A673 (cell line): ENCODE data around the gene RBP7. TPM values are rescaled to one million over a fixed set of nuclear protein-coding genes. Genes with fewer than 3 reads are reported as not detected.
"Not testable (repeated sequence)": the region's sequence is repeated elsewhere in the genome, so short reads cannot be mapped to it uniquely, and the experiment has no call there.

Experiments
- BruUV-seq: library from RNA; stranded (reverse); fragments of 400-500 nt; replicated peaks from 2 replicates; lab custom pipeline; 2021; lab: Mats Ljungman, UMichigan
- CTCF ChIA-PET: fragments of 300-600 bp; sonication (Branson Sonifier 250); formaldehyde crosslinking; loops from one replicate; lab custom pipeline; 2022; ENCODE audit warnings: antibody characterized with exemption; lab: Charles Lee
- POLR2A ChIA-PET: fragments of 300-600 bp; sonication (Branson Sonifier 250); formaldehyde crosslinking; loops from one replicate; lab custom pipeline; 2022; ENCODE audit warnings: antibody characterized with exemption; ENCODE audit not compliant: low non-redundant PET; lab: Charles Lee
- DNase-seq: peaks from one replicate; pipeline ENCODE4 v3.0.0-alpha.2; 2015; ENCODE audit warnings: low spot score
- H3K27ac ChIP-seq: fragments of 200-600 bp; sonication (generic); 2 replicates; pipeline ENCODE4 v1.5.1; 2016; ENCODE audit warnings: mixed run types, low read depth, mild to moderate bottlenecking, mixed read lengths, antibody characterized with exemption, low read length; ENCODE audit not compliant: poor library complexity, severe bottlenecking
- H3K27me3 ChIP-seq: fragments of 200-600 bp; sonication (generic); replicated peaks from 2 replicates; pipeline ENCODE4 v1.6.1; 2017; ENCODE audit warnings: mixed run types, low read depth, mild to moderate bottlenecking, mixed read lengths, antibody characterized with exemption, low read length; ENCODE audit not compliant: insufficient read depth, poor library complexity
- H3K36me3 ChIP-seq: fragments of 200-600 bp; sonication (generic); 2 replicates; pipeline ENCODE4 v1.6.1; 2016; ENCODE audit warnings: mixed run types, mild to moderate bottlenecking, mixed read lengths, antibody characterized with exemption, low read length; ENCODE audit not compliant: insufficient read depth, poor library complexity, severe bottlenecking
- H3K4me1 ChIP-seq: fragments of 200-600 bp; sonication (generic); 2 replicates; pipeline ENCODE4 v1.6.1; 2017; ENCODE audit warnings: mixed run types, mild to moderate bottlenecking, mixed read lengths, antibody characterized with exemption, low read length; ENCODE audit not compliant: insufficient read depth, poor library complexity, severe bottlenecking
- H3K4me3 ChIP-seq: fragments of 200-600 bp; sonication (generic); 2 replicates; pipeline ENCODE4 v1.5.1; 2016; ENCODE audit warnings: low read depth, mixed run types, mild to moderate bottlenecking, mixed read lengths, low read length; ENCODE audit not compliant: poor library complexity, severe bottlenecking
- H3K9me3 ChIP-seq: fragments of 200-600 bp; sonication (generic); 2 replicates; pipeline ENCODE4 v1.6.1; 2016; ENCODE audit warnings: mixed run types, low read depth, mild to moderate bottlenecking, mixed read lengths, antibody characterized with exemption, low read length; ENCODE audit not compliant: poor library complexity, severe bottlenecking
- CTCF ChIP-seq: fragments of 300-800, 200-600 bp; sonication (generic); conservative IDR thresholded peaks from 2 replicates; pipeline ENCODE4 v1.5.1; 2017; ENCODE audit warnings: low read depth, mild to moderate bottlenecking, antibody characterized with exemption, low read length, moderate library complexity, mixed read lengths
- EZH2 ChIP-seq: fragments of 200-600 bp; sonication (generic); IDR thresholded peaks from 2 replicates; pipeline ENCODE4 v1.6.1; 2017; ENCODE audit warnings: borderline replicate concordance, low read depth, mild to moderate bottlenecking, mixed read lengths, antibody characterized with exemption, low read length; ENCODE audit not compliant: poor library complexity, severe bottlenecking
- intact Hi-C: fragments of 100-400 bp; cut with micrococcal nuclease; formaldehyde crosslinking; loops from one replicate; pipeline ENCODE4 v1.10.0; 2022; ENCODE audit not compliant: unreplicated experiment
- total RNA-seq: library from RNA; stranded (reverse); gene quantifications from 2 replicates; pipeline ENCODE4 v1.2.3, GENCODE V29; 2021

RBP7 gene
- total RNA-seq, 1 experiment from 2014 or later, result not detected

GRCh38 chr1:10014016-10014415 lies 17.0 kb downstream of the RBP7 start:
- Histone ChIP-seq H3K9me3 (no peaks in the 10 kb centered on the region), H3K4me3 (no peak overlapping the region), H3K27ac (no peak overlapping the region), H3K27me3 (no peaks in the 10 kb centered on the region), H3K36me3 (no peaks in the 10 kb centered on the region), H3K4me1 (no peaks in the 10 kb centered on the region)
- no peak for TF ChIP-seq CTCF
- no peak for TF ChIP-seq EZH2
- no peak for DNase-seq
- intact Hi-C loops, result no loop called here
- ChIA-PET POLR2A (no interaction called here), CTCF (no interaction called here)
- BruUV-seq, result no TSS peak

GRCh38 chr1:10019561-10019960 lies 22.5 kb downstream of the RBP7 start:
- POLR2A ChIA-PET, result interaction anchor here (0.7 kb wide), 1 partner anchor 20 kb away, joined by 6 read pairs; no protein-coding TSS in a partner anchor
- intact Hi-C loops, result no loop called here
- Histone ChIP-seq H3K4me1 (no peaks in the 10 kb centered on the region), H3K9me3 (no peaks in the 10 kb centered on the region), H3K4me3 (no peak overlapping the region), H3K36me3 (no peaks in the 10 kb centered on the region), H3K27ac (no peak overlapping the region), H3K27me3 (no peaks in the 10 kb centered on the region)
- CTCF ChIA-PET, result no interaction called here
- BruUV-seq, result no TSS peak
- no peak for DNase-seq
- TF ChIP-seq CTCF (no peak), EZH2 (no peak)

- TF ChIP-seq EZH2 (no peak), CTCF (no peak)
- no TSS peak for BruUV-seq
- H3K36me3 ChIP-seq, result no peaks in the 10 kb centered on the region
- CTCF ChIA-PET, result no interaction called here
- no peaks in the 10 kb centered on the region for H3K27me3 ChIP-seq
- no peaks in the 10 kb centered on the region for H3K4me1 ChIP-seq
- POLR2A ChIA-PET, result interaction anchor here (0.7 kb wide), 1 partner anchor 20 kb away, joined by 6 read pairs; no protein-coding TSS in a partner anchor
- no peak for DNase-seq
- no peak overlapping the region for H3K4me3 ChIP-seq
- intact Hi-C loops, result no loop called here
- no peak overlapping the region for H3K27ac ChIP-seq
- H3K9me3 ChIP-seq, result no peaks in the 10 kb centered on the region
These were observed 23.1 kb downstream of the RBP7 start for GRCh38 chr1:10020086-10020485.

GRCh38 chr1:10020678-10021077 lies 23.6 kb downstream of the RBP7 start:
- H3K36me3 ChIP-seq, H3K27ac ChIP-seq, POLR2A ChIA-PET, DNase-seq, H3K27me3 ChIP-seq, H3K4me1 ChIP-seq, CTCF ChIA-PET, intact Hi-C loops, H3K4me3 ChIP-seq, BruUV-seq, H3K9me3 ChIP-seq: not testable (repeated sequence)

- H3K4me3 ChIP-seq, H3K36me3 ChIP-seq, intact Hi-C loops, CTCF ChIA-PET, H3K9me3 ChIP-seq, H3K27ac ChIP-seq, H3K4me1 ChIP-seq, BruUV-seq, H3K27me3 ChIP-seq, DNase-seq: not testable (repeated sequence)
- POLR2A ChIA-PET, result interaction anchor here (0.6 kb wide), 1 partner anchor 388 kb away, joined by 13 read pairs; no protein-coding TSS in a partner anchor
These were observed 25.0 kb downstream of the RBP7 start for GRCh38 chr1:10021992-10022391.
